BE2C (cell line): Measurements from ENCODE around the gene CLPSL1.

Experiments used
- DNase-seq: peaks from one replicate; pipeline ENCODE4 v3.0.0-alpha.2; 2020
- H3K27me3 ChIP-seq: fragments of 250-450 bp; sonication (Bioruptor Pico); 2 replicates; pipeline ENCODE4 v1.5.1; 2020; ENCODE audit warnings: mild to moderate bottlenecking
- H3K36me3 ChIP-seq: fragments of 250-450 bp; sonication (Bioruptor Pico); 2 replicates; pipeline ENCODE4 v1.5.1; 2020; ENCODE audit warnings: mild to moderate bottlenecking
- H3K4me1 ChIP-seq: fragments of 250-450 bp; sonication (Bioruptor Pico); 2 replicates; pipeline ENCODE4 v1.5.1; 2020
- H3K4me3 ChIP-seq: 2 replicates; pipeline ENCODE4 v1.5.1; 2011; ENCODE audit warnings: low read depth, low read length
- H3K9me3 ChIP-seq: fragments of 250-450 bp; sonication (Bioruptor Pico); 2 replicates; pipeline ENCODE4 v1.5.1; 2020
- CTCF ChIP-seq: IDR thresholded peaks from 2 replicates; pipeline ENCODE4 v1.5.1; 2012; ENCODE audit warnings: mild to moderate bottlenecking, low read depth, low read length

Gene CLPSL1

GRCh38 chr6:35745509-35745908, 35.3 kb upstream of the CLPSL1 start:
- Histone ChIP-seq H3K4me3 (no peak overlapping the region), H3K4me1 (no peaks in the 10 kb centered on the region), H3K9me3 (no peaks in the 10 kb centered on the region), H3K27me3 (no peaks in the 10 kb centered on the region), H3K36me3 (no peaks in the 10 kb centered on the region)
- no peak for DNase-seq
- TF ChIP-seq CTCF = no peak

GRCh38 chr6:35746516-35746915, 34.3 kb upstream of the CLPSL1 start:
- no peak for TF ChIP-seq CTCF
- H3K4me1 ChIP-seq = no peaks in the 10 kb centered on the region
- H3K36me3 ChIP-seq = no peaks in the 10 kb centered on the region
- H3K4me3 ChIP-seq = no peak overlapping the region
- H3K27me3 ChIP-seq = no peaks in the 10 kb centered on the region
- H3K9me3 ChIP-seq = no peaks in the 10 kb centered on the region
- DNase-seq = no peak

GRCh38 chr6:35747877-35748276, 32.9 kb upstream of the CLPSL1 start:
- Histone ChIP-seq H3K27me3 (no peaks in the 10 kb centered on the region), H3K36me3 (no peaks in the 10 kb centered on the region), H3K4me1 (no peaks in the 10 kb centered on the region), H3K4me3 (no peak overlapping the region), H3K9me3 (no peaks in the 10 kb centered on the region)
- no peak for DNase-seq
- no peak for TF ChIP-seq CTCF

GRCh38 chr6:35750557-35750956, 30.3 kb upstream of the CLPSL1 start:
- TF ChIP-seq CTCF = no peak
- Histone ChIP-seq H3K4me3 (no peak overlapping the region), H3K9me3 (no peaks in the 10 kb centered on the region), H3K27me3 (no peaks in the 10 kb centered on the region), H3K36me3 (no peaks in the 10 kb centered on the region), H3K4me1 (no peaks in the 10 kb centered on the region)
- DNase-seq = no peak

GRCh38 chr6:35751594-35751993, 29.2 kb upstream of the CLPSL1 start:
- Histone ChIP-seq H3K4me3 (no peak overlapping the region), H3K9me3 (no peaks in the 10 kb centered on the region), H3K36me3 (no peaks in the 10 kb centered on the region), H3K27me3 (no peaks in the 10 kb centered on the region), H3K4me1 (no peaks in the 10 kb centered on the region)
- TF ChIP-seq CTCF = no peak
- DNase-seq = no peak

GRCh38 chr6:35752330-35752729, 28.5 kb upstream of the CLPSL1 start:
- H3K9me3 ChIP-seq = no peaks in the 10 kb centered on the region
- no peaks in the 10 kb centered on the region for H3K4me1 ChIP-seq
- H3K4me3 ChIP-seq = no peak overlapping the region
- no peaks in the 10 kb centered on the region for H3K27me3 ChIP-seq
- TF ChIP-seq CTCF = no peak
- no peak for DNase-seq
- no peaks in the 10 kb centered on the region for H3K36me3 ChIP-seq
